Panc1 (cell line): ENCODE results near the gene C1RL. TPM values are rescaled to one million over a fixed set of nuclear protein-coding genes. Genes with fewer than 3 reads are reported as not detected.

Source experiments
- ATAC-seq: fragments of 200-7000 bp; cut with Tn5 transposase; 2 replicates; pipeline ENCODE4 v1.9.1; 2020; ENCODE audit warnings: mild to moderate bottlenecking, moderate library complexity
- BruUV-seq: library from RNA; stranded (reverse); fragments of 400-500 nt; replicated peaks from 2 replicates; lab custom pipeline; 2021; lab: Mats Ljungman, UMichigan
- CTCF ChIA-PET: fragments of 300-600 bp; sonication (Branson Sonifier 250); formaldehyde crosslinking; loops from one replicate; lab custom pipeline; 2022; ENCODE audit warnings: antibody characterized with exemption; lab: Charles Lee
- POLR2A ChIA-PET: fragments of 300-600 bp; sonication (Branson Sonifier 250); formaldehyde crosslinking; loops from one replicate; lab custom pipeline; 2022; ENCODE audit warnings: antibody characterized with exemption; lab: Charles Lee
- DNase-seq: peaks from one replicate; pipeline ENCODE4 v3.0.0-alpha.2; 2010; ENCODE audit warnings: low read depth, low spot score
- H3K27ac ChIP-seq: 2 replicates; pipeline ENCODE4 v1.5.1; 2011; ENCODE audit warnings: mild to moderate bottlenecking, low read length, inconsistent platforms
- H3K27me3 ChIP-seq: fragments of 200-500 bp; sonication (Bioruptor generic); 2 replicates; pipeline ENCODE4 v1.6.0; 2014; ENCODE audit warnings: low read length, inconsistent platforms; ENCODE audit not compliant: control insufficient read depth, insufficient read depth
- H3K36me3 ChIP-seq: fragments of 200-500 bp; sonication (Bioruptor generic); 2 replicates; pipeline ENCODE4 v1.5.1; 2014; ENCODE audit warnings: inconsistent platforms, mild to moderate bottlenecking, low read length, moderate library complexity; ENCODE audit not compliant: control insufficient read depth, insufficient read depth
- H3K4me1 ChIP-seq: 2 replicates; pipeline ENCODE4 v1.5.1; 2011; ENCODE audit warnings: inconsistent platforms, mild to moderate bottlenecking, low read length, moderate library complexity; ENCODE audit not compliant: control insufficient read depth, insufficient read depth
- H3K4me3 ChIP-seq, 2 experiments: 2 replicates each; pipeline ENCODE4 v1.5.1; 2011 to 2012; ENCODE audit warnings: low read depth in 2 of 2, low read length in 2 of 2, mild to moderate bottlenecking in 2 of 2, inconsistent platforms in 1 of 2, moderate library complexity in 1 of 2
- H3K9me3 ChIP-seq: fragments of 200-500 bp; sonication (Bioruptor generic); 2 replicates; pipeline ENCODE4 v1.5.1; 2014; ENCODE audit warnings: low read depth, mild to moderate bottlenecking, inconsistent platforms, low read length, moderate library complexity; ENCODE audit not compliant: control insufficient read depth, insufficient read depth
- CTCF ChIP-seq: fragments of 450-650 bp; IDR thresholded peaks from 2 replicates; pipeline ENCODE4 v1.5.1; 2017; ENCODE audit warnings: mild to moderate bottlenecking
- POLR2AphosphoS5 ChIP-seq: IDR thresholded peaks from 2 replicates; pipeline ENCODE4 v1.6.1; 2012; ENCODE audit warnings: mild to moderate bottlenecking, low read depth, low read length, moderate library complexity
- SIN3A ChIP-seq: IDR thresholded peaks from 2 replicates; pipeline ENCODE4 v1.6.1; 2012; ENCODE audit warnings: low read depth, mild to moderate bottlenecking, low read length, moderate library complexity, borderline replicate concordance; ENCODE audit not compliant: insufficient read depth
- in situ Hi-C: cut with HindIII; loops from 2 replicates; pipeline ENCODE4 v1.10.0; 2016; ENCODE audit warnings: low sequenced_read_pairs, low pct_unique_long_range_greater_than_20kb
- intact Hi-C: fragments of 100-400 bp; cut with micrococcal nuclease; formaldehyde crosslinking; loops from one replicate; pipeline ENCODE4 v1.10.0; 2022; ENCODE audit not compliant: unreplicated experiment
- total RNA-seq: library from RNA; stranded (reverse); gene quantifications from one replicate; pipeline ENCODE4 v1.2.1, GENCODE V29; 2021; ENCODE audit not compliant: unreplicated experiment
- TF ChIP-seq, protein P1 (sequence below), 2 experiments: IDR thresholded peaks; 2 replicates each; pipeline ENCODE4 v1.6.1; 2011 to 2012; ENCODE audit warnings: low read depth in 2 of 2, control low read depth in 1 of 2, low read length in 1 of 2, mild to moderate bottlenecking in 1 of 2, moderate library complexity in 1 of 2; ENCODE audit not compliant: insufficient read depth in 1 of 2

The C1RL gene
- total RNA-seq, 1 experiment from 2014 or later = 10.7 TPM

DNA sequence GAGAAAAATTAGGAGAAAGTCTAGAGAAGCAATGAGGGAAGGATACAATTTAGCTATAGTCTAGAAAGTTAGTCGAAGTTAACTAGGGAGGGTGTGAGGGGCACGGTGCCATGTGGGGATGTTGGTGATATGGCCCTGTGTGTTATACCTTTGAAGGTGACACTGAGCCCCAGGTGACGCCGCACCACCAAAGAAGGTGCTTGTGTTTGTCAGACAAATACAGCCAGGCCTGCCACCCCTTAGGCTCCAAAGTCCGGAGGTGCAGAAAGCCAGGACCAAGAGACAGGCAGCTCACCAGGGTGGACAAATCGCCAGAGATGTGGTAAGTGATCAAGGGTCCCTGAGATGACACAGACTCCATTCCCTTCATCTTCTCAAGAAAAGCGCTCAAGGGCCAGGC is 47.4 kb downstream of the C1RL start:
- POLR2A ChIA-PET = no interaction called here
- CTCF ChIA-PET = no interaction called here
- no peaks in the 10 kb centered on the region for H3K4me1 ChIP-seq
- no TSS peak for BruUV-seq
- H3K36me3 ChIP-seq = no peaks in the 10 kb centered on the region
- H3K27ac ChIP-seq = no peak overlapping the region
- no peaks in the 10 kb centered on the region for H3K9me3 ChIP-seq
- intact Hi-C loops (no loop called here), in situ Hi-C loops (no loop called here)
- no peak for DNase-seq
- TF ChIP-seq POLR2AphosphoS5 (no peak), CTCF (no peak), SIN3A (no peak)
- H3K4me3 ChIP-seq = no peak overlapping the region
- no peaks in the 10 kb centered on the region for H3K27me3 ChIP-seq
- no peak for ATAC-seq

GRCh38 chr12:7061138-7061537 is 47.9 kb downstream of the C1RL start:
- H3K9me3 ChIP-seq = no peaks in the 10 kb centered on the region
- no peak for DNase-seq
- no peak overlapping the region for H3K27ac ChIP-seq
- intact Hi-C loops (no loop called here), in situ Hi-C loops (no loop called here)
- ATAC-seq = no peak
- ChIA-PET CTCF (interaction anchor here (1.2 kb wide), 1 partner anchor 48 kb away, joined by 4 read pairs; the partner anchor contains the start of gene C1RL), POLR2A (no interaction called here)
- no TSS peak for BruUV-seq
- no peak overlapping the region for H3K4me3 ChIP-seq
- H3K4me1 ChIP-seq = no peaks in the 10 kb centered on the region
- H3K36me3 ChIP-seq = no peaks in the 10 kb centered on the region
- H3K27me3 ChIP-seq = no peaks in the 10 kb centered on the region
- TF ChIP-seq, protein P1, sequence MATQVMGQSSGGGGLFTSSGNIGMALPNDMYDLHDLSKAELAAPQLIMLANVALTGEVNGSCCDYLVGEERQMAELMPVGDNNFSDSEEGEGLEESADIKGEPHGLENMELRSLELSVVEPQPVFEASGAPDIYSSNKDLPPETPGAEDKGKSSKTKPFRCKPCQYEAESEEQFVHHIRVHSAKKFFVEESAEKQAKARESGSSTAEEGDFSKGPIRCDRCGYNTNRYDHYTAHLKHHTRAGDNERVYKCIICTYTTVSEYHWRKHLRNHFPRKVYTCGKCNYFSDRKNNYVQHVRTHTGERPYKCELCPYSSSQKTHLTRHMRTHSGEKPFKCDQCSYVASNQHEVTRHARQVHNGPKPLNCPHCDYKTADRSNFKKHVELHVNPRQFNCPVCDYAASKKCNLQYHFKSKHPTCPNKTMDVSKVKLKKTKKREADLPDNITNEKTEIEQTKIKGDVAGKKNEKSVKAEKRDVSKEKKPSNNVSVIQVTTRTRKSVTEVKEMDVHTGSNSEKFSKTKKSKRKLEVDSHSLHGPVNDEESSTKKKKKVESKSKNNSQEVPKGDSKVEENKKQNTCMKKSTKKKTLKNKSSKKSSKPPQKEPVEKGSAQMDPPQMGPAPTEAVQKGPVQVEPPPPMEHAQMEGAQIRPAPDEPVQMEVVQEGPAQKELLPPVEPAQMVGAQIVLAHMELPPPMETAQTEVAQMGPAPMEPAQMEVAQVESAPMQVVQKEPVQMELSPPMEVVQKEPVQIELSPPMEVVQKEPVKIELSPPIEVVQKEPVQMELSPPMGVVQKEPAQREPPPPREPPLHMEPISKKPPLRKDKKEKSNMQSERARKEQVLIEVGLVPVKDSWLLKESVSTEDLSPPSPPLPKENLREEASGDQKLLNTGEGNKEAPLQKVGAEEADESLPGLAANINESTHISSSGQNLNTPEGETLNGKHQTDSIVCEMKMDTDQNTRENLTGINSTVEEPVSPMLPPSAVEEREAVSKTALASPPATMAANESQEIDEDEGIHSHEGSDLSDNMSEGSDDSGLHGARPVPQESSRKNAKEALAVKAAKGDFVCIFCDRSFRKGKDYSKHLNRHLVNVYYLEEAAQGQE (IDR thresholded peaks at IDR 0.05; ENCODE audit: insufficient read depth in 1 of 2, low read depth in 2 of 2, low read length in 1 of 2) = no peak
- no peak for TF ChIP-seq POLR2AphosphoS5

DNA sequence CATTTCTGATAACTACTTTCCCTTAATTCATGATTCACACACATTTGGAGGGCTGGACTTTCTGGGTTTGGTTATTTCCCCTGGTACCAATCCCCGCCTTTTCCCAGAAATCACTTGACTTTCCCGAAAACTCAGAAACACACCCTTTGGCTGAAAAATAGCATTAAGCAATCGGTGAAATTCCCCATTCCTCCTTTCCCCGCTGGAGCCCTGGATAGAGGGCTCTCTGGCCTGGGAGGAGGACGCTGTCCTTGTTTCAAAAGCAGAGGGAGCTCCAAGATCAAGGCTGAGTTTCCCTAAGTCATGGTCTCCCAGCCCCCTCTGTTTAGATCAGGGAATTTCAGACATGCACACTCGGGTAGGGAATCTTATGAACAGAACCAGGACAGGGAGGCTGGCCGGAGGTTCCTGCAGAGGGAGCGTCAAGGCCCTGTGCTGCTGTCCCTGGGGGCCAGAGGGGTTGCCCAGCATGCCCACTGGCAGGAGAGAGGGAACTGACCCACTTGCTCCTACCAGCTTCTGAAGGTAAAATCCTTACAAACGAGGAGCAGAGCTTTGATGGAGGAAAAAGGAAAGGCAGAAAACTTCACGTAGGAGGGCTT is 48.6 kb downstream of the C1RL start, which contains the start of gene C1S:
Gene C1S, plus strand, starts transcription at position 366 of the 602 bp plus-strand sequence. CDS start 1,195 bp downstream, outside the sequence.
- Histone ChIP-seq H3K36me3 (no peaks in the 10 kb centered on the region), H3K9me3 (no peaks in the 10 kb centered on the region), H3K27ac (no peak within 1 kb of the TSS), H3K27me3 (no peaks in the 10 kb centered on the region), H3K4me3 (no peak within 1 kb of the TSS), H3K4me1 (no peaks in the 10 kb centered on the region)
- BruUV-seq = no TSS peak
- intact Hi-C loops = no loop called here
- no peak for DNase-seq
- in situ Hi-C loops = no loop called here
- ChIA-PET CTCF (interaction anchor here (0.9 to 1.2 kb wide), 2 partner anchors 48 to 52 kb away, joined by 3 to 4 read pairs; partner anchors contain the start of gene C1RL), POLR2A (interaction anchor here (0.6 kb wide), 1 partner anchor 35 kb away, joined by 5 read pairs; no protein-coding TSS in a partner anchor)
- TF ChIP-seq POLR2AphosphoS5 = no peak
- TF ChIP-seq CTCF = peak; percentile 45
- ATAC-seq = peak; percentile 71
